K562 (cell line): Measurements from ENCODE around the gene COA5. TPM values are rescaled to one million over a fixed set of nuclear protein-coding genes. Genes with fewer than 3 reads are reported as not detected.

ENCODE experiments used
- CHD4 ChIP-seq: fragments of 200-600 bp; sonication (generic); IDR thresholded peaks from 3 replicates; pipeline ENCODE4 v1.6.1; 2012; ENCODE audit warnings: low read depth, mild to moderate bottlenecking, mixed read lengths, low read length, inconsistent platforms; ENCODE audit not compliant: insufficient read depth, insufficient replicate concordance, poor library complexity, severe bottlenecking
- CTBP1 ChIP-seq: fragments of 450-650 bp; IDR thresholded peaks from 2 replicates; pipeline ENCODE4 v1.6.1; 2016; ENCODE audit warnings: borderline replicate concordance
- HDAC6 ChIP-seq: IDR thresholded peaks from 2 replicates; pipeline ENCODE4 v1.6.1; 2012; ENCODE audit warnings: low read depth, mild to moderate bottlenecking, control low read depth, inconsistent platforms, low read length, moderate library complexity
- MCM2 ChIP-seq: fragments of 450-650 bp; IDR thresholded peaks from 2 replicates; pipeline ENCODE4 v1.6.1; 2017; ENCODE audit warnings: low read depth, mild to moderate bottlenecking
- MTA1 ChIP-seq: fragments of 450-650 bp; IDR thresholded peaks from 2 replicates; pipeline ENCODE4 v1.6.1; 2017; ENCODE audit warnings: borderline replicate concordance
- MYNN ChIP-seq, 2 experiments: sonication (generic); formaldehyde crosslinking in 1 of 2; IDR thresholded peaks; 2 replicates each; pipeline versions ENCODE4 v1.5.0 to v1.6.1; 2016 to 2020; ENCODE audit warnings: antibody characterized with exemption in 1 of 2, missing genetic modification reagents in 1 of 2
- NEUROD1 ChIP-seq: fragments of 150-350 bp; IDR thresholded peaks from 2 replicates; pipeline ENCODE4 v1.6.1; 2014; ENCODE audit warnings: borderline replicate concordance, low read length, low read depth; ENCODE audit not compliant: partially characterized antibody
- NR1H2 ChIP-seq: sonication (generic); formaldehyde crosslinking; IDR thresholded peaks from 2 replicates; pipeline ENCODE4 v1.4.0; 2020; ENCODE audit warnings: mild to moderate bottlenecking, missing genetic modification reagents
- PHB ChIP-seq: fragments of 250-450 bp; sonication (Bioruptor Pico); IDR thresholded peaks from 2 replicates; pipeline ENCODE4 v1.5.0; 2021
- POLR2AphosphoS5 ChIP-seq: IDR thresholded peaks from 2 replicates; pipeline ENCODE4 v1.6.1; 2011; ENCODE audit warnings: mild to moderate bottlenecking, low read depth, low read length, moderate library complexity; ENCODE audit not compliant: control insufficient read depth, insufficient read depth
- RHOXF2B ChIP-seq: fragments of 250-450 bp; sonication (Bioruptor Pico); conservative IDR thresholded peaks from 2 replicates; pipeline ENCODE4 v1.5.1; 2021
- SP1 ChIP-seq: sonication (generic); formaldehyde crosslinking; IDR thresholded peaks from 2 replicates; pipeline ENCODE4 v1.8.1; 2022; ENCODE audit warnings: mild to moderate bottlenecking, missing genetic modification reagents
- SRF ChIP-seq, 2 experiments: fragments of 250-450, 450-650 bp in 1 of 2; sonication (Bioruptor Pico) in 1 of 2; sonication (generic) in 1 of 2; formaldehyde crosslinking; IDR thresholded peaks; 2 replicates each; pipeline versions ENCODE4 v1.5.0 to v1.5.1; 2020 to 2022; ENCODE audit warnings: mild to moderate bottlenecking in 1 of 2, missing genetic modification reagents in 1 of 2
- TARDBP ChIP-seq: fragments of 450-650 bp; IDR thresholded peaks from 2 replicates; pipeline ENCODE4 v1.6.1; 2016
- ZNF184 ChIP-seq: sonication (generic); formaldehyde crosslinking; IDR thresholded peaks from 2 replicates; pipeline ENCODE4 v1.5.0; 2020; ENCODE audit warnings: missing genetic modification reagents
- ZNF584 ChIP-seq: fragments of 200-800 bp; sonication (Bioruptor generic); IDR thresholded peaks from 2 replicates; pipeline ENCODE4 v1.6.1; 2016; ENCODE audit warnings: low read depth, mild to moderate bottlenecking, missing genetic modification characterization, missing compliant biosample characterization
- polyA plus RNA-seq, 8 experiments: library from polyadenylated mRNA; depleted of rRNA in 4 of 8; stranded (reverse) in 5 of 8; unstranded in 3 of 8; fragments of >200 nt; fragmentation: Nextera tagmentation in 2 of 8; fragmentation: Illumina TruSeq in 1 of 8; extraction: Ambion mirVana in 2 of 8; extraction: Trizol in 1 of 8; gene quantifications; 2 replicates each; pipeline versions ENCODE4 v1.2.1 to v1.2.3, GENCODE V29; 2011 to 2014; ENCODE audit warnings: inconsistent platforms in 1 of 8, missing spikeins in 1 of 8
- total RNA-seq, 7 experiments: library from RNA; depleted of rRNA in 6 of 7; stranded (reverse); fragments of >200 nt in 6 of 7; fragmentation: Illumina TruSeq in 2 of 7; extraction: Trizol in 2 of 7; gene quantifications; 2 replicates each; pipeline versions ENCODE4 v1.2.1 to v1.2.3, GENCODE V29; 2011 to 2021; ENCODE audit warnings: low replicate concordance in 1 of 7
- TF ChIP-seq, protein P1 (sequence below): IDR thresholded peaks from 2 replicates; pipeline ENCODE4 v1.6.1; 2011; ENCODE audit warnings: borderline replicate concordance, low read depth, mild to moderate bottlenecking, moderate library complexity, low read length; ENCODE audit not compliant: insufficient read depth, poor library complexity, severe bottlenecking
- TF ChIP-seq, protein P2 (sequence below): sonication (generic); formaldehyde crosslinking; IDR thresholded peaks from 2 replicates; pipeline ENCODE4 v1.9.0; 2022; ENCODE audit warnings: mild to moderate bottlenecking, missing genetic modification reagents
- TF ChIP-seq, protein P3 (sequence below), 3 experiments: IDR thresholded peaks in 2 of 3; conservative IDR thresholded peaks in 1 of 3; 2 replicates each; pipeline ENCODE4 v1.5.1; 2011 to 2012; ENCODE audit warnings: low read length in 3 of 3, mild to moderate bottlenecking in 3 of 3, control low read depth in 2 of 3, improper control_type of control experiment in 1 of 3, inconsistent platforms in 1 of 3, low read depth in 1 of 3, mixed read lengths in 1 of 3, moderate library complexity in 1 of 3; ENCODE audit not compliant: insufficient read depth in 2 of 3
- TF ChIP-seq, protein P4 (sequence below): fragments of 200-800 bp; sonication (Bioruptor generic); IDR thresholded peaks from 2 replicates; pipeline ENCODE4 v1.6.1; 2017; ENCODE audit warnings: missing genetic modification characterization, missing compliant biosample characterization

COA5 gene
- total and polyA plus RNA-seq, 9 of the 15 experiments (the other 6 are each of a cell fraction or from before 2014, with no cell fraction given) = 17.9 to 77.6 (median 33.4) TPM

GRCh38 chr2:98608116-98608961 is at the start of gene COA5, which contains the start of gene UNC50 (continued):
- TF ChIP-seq HDAC6 = no peak
- peak; percentile 57 for TF ChIP-seq NEUROD1
- TF ChIP-seq CHD4 = no peak
- no peak for TF ChIP-seq MYNN (IDR thresholded peaks at IDR 0.05)
- no peak for TF ChIP-seq MYNN (CRISPR knock-in tag; IDR thresholded peaks at IDR 0.05)
- 0 out of 2 replicates have a peak, but pooled peaks have one; percentile 45 for TF ChIP-seq PHB (CRISPR knock-in tag)
- no peak for TF ChIP-seq MTA1
- TF ChIP-seq TARDBP = 0 out of 2 replicates have a peak, but pooled peaks have one; percentile 19
- TF ChIP-seq, protein P1, sequence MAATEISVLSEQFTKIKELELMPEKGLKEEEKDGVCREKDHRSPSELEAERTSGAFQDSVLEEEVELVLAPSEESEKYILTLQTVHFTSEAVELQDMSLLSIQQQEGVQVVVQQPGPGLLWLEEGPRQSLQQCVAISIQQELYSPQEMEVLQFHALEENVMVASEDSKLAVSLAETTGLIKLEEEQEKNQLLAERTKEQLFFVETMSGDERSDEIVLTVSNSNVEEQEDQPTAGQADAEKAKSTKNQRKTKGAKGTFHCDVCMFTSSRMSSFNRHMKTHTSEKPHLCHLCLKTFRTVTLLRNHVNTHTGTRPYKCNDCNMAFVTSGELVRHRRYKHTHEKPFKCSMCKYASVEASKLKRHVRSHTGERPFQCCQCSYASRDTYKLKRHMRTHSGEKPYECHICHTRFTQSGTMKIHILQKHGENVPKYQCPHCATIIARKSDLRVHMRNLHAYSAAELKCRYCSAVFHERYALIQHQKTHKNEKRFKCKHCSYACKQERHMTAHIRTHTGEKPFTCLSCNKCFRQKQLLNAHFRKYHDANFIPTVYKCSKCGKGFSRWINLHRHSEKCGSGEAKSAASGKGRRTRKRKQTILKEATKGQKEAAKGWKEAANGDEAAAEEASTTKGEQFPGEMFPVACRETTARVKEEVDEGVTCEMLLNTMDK = peak; percentile 39
- no peak for TF ChIP-seq ZNF584 (CRISPR knock-in tag)
- TF ChIP-seq POLR2AphosphoS5 = peak; percentile 94
- peak; percentile 69 for TF ChIP-seq CTBP1
- peak; percentile 65; the same call in 1 of the 2 replicates for TF ChIP-seq SP1 (CRISPR knock-in tag)
- TF ChIP-seq, protein P2, sequence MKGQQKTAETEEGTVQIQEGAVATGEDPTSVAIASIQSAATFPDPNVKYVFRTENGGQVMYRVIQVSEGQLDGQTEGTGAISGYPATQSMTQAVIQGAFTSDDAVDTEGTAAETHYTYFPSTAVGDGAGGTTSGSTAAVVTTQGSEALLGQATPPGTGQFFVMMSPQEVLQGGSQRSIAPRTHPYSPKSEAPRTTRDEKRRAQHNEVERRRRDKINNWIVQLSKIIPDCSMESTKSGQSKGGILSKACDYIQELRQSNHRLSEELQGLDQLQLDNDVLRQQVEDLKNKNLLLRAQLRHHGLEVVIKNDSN = peak; percentile 41; the same call in 1 of the 2 replicates
- no peak for TF ChIP-seq SRF (CRISPR knock-in tag; IDR thresholded peaks at IDR 0.05)
- TF ChIP-seq, protein P3, sequence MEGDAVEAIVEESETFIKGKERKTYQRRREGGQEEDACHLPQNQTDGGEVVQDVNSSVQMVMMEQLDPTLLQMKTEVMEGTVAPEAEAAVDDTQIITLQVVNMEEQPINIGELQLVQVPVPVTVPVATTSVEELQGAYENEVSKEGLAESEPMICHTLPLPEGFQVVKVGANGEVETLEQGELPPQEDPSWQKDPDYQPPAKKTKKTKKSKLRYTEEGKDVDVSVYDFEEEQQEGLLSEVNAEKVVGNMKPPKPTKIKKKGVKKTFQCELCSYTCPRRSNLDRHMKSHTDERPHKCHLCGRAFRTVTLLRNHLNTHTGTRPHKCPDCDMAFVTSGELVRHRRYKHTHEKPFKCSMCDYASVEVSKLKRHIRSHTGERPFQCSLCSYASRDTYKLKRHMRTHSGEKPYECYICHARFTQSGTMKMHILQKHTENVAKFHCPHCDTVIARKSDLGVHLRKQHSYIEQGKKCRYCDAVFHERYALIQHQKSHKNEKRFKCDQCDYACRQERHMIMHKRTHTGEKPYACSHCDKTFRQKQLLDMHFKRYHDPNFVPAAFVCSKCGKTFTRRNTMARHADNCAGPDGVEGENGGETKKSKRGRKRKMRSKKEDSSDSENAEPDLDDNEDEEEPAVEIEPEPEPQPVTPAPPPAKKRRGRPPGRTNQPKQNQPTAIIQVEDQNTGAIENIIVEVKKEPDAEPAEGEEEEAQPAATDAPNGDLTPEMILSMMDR (IDR thresholded peaks at IDR 0.05 in 2 of 3, conservative IDR thresholded peaks at IDR 0.05 in 1 of 3; ENCODE audit: insufficient read depth in 2 of 3, low read depth in 1 of 3, low read length in 3 of 3) = peak in 2 of 3 experiments; percentile 4 to 9; a peak in 2 of 6 replicates
- no peak for TF ChIP-seq NR1H2 (CRISPR knock-in tag)
- TF ChIP-seq MCM2 = no peak
- no peak for TF ChIP-seq ZNF184 (CRISPR knock-in tag)
- TF ChIP-seq, protein P4, sequence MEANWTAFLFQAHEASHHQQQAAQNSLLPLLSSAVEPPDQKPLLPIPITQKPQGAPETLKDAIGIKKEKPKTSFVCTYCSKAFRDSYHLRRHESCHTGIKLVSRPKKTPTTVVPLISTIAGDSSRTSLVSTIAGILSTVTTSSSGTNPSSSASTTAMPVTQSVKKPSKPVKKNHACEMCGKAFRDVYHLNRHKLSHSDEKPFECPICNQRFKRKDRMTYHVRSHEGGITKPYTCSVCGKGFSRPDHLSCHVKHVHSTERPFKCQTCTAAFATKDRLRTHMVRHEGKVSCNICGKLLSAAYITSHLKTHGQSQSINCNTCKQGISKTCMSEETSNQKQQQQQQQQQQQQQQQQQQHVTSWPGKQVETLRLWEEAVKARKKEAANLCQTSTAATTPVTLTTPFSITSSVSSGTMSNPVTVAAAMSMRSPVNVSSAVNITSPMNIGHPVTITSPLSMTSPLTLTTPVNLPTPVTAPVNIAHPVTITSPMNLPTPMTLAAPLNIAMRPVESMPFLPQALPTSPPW (CRISPR knock-in tag) = peak; percentile 73
- TF ChIP-seq RHOXF2B (CRISPR knock-in tag) = no peak
